GM12878 (cell line): Measurements from ENCODE around the gene PDZK1. TPM values are rescaled to one million over a fixed set of nuclear protein-coding genes. Genes with fewer than 3 reads are reported as not detected.
"Not testable (repeated sequence)": the region's sequence is repeated elsewhere in the genome, so short reads cannot be mapped to it uniquely, and the experiment has no call there.

Experiments used
- ATAC-seq: fragments of 200-7000 bp; cut with Tn5 transposase; 3 replicates; pipeline ENCODE4 v1.9.1; 2020; ENCODE audit warnings: mild to moderate bottlenecking, moderate library complexity
- BruUV-seq: library from RNA; stranded (reverse); fragments of 400-500 nt; replicated peaks from 2 replicates; lab custom pipeline; 2021; lab: Mats Ljungman, UMichigan
- CTCF ChIA-PET: fragments of 300-600 bp; sonication (Branson Sonifier 250); formaldehyde crosslinking; extraction: SDS; loops from one replicate; lab custom pipeline; 2021; ENCODE audit warnings: inconsistent platforms; lab: Yijun Ruan, JAX
- POLR2A ChIA-PET: fragments of 350-600 bp; formaldehyde crosslinking; extraction: SDS; loops from one replicate; lab custom pipeline; 2021; ENCODE audit warnings: inconsistent platforms; lab: Charles Lee
- RAD21 ChIA-PET: fragments of 300-600 bp; sonication (Branson Sonifier 250); formaldehyde crosslinking; loops from one replicate; lab custom pipeline; 2023; ENCODE audit warnings: antibody characterized with exemption; ENCODE audit not compliant: unreplicated experiment; lab: Charles Lee
- SMC1A ChIA-PET: fragments of 300-600 bp; sonication (Branson Sonifier 250); formaldehyde crosslinking; loops from one replicate; lab custom pipeline; 2023; ENCODE audit not compliant: unreplicated experiment, uncharacterized antibody; lab: Charles Lee
- DNase-seq: peaks from one replicate; pipeline ENCODE4 v3.0.0-alpha.2; 2011; ENCODE audit warnings: low read depth, low spot score
- FAIRE-seq: peaks from 3 replicates; lab custom pipeline; 2011; peaks lifted over from hg19 to GRCh38; lab: Jason Lieb, UNC
- H2AFZ ChIP-seq: 2 replicates; pipeline ENCODE4 v1.6.0; 2011; ENCODE audit warnings: low read depth, low read length, control low read depth; ENCODE audit not compliant: control insufficient read depth
- H3K27ac ChIP-seq: 2 replicates; pipeline ENCODE4 v1.5.1; 2011; ENCODE audit warnings: control low read depth; ENCODE audit not compliant: control insufficient read depth, insufficient read depth
- H3K27me3 ChIP-seq, 2 experiments: replicated peaks in 1 of 2; 2 replicates each; pipeline versions ENCODE4 v1.6.0 to v1.6.1; 2011; ENCODE audit warnings: low read length in 1 of 2; ENCODE audit not compliant: control insufficient read depth in 2 of 2, insufficient read depth in 2 of 2
- H3K36me3 ChIP-seq, 2 experiments: 2 replicates each; pipeline ENCODE4 v1.5.1; 2011; ENCODE audit warnings: low read length in 1 of 2; ENCODE audit not compliant: control insufficient read depth in 2 of 2, insufficient read depth in 2 of 2
- H3K4me1 ChIP-seq: 2 replicates; pipeline ENCODE4 v1.6.1; 2011; ENCODE audit warnings: mild to moderate bottlenecking, low read length, moderate library complexity, mixed read lengths; ENCODE audit not compliant: control insufficient read depth, insufficient read depth
- H3K4me2 ChIP-seq: 2 replicates; pipeline ENCODE4 v1.6.0; 2011; ENCODE audit warnings: control low read depth; ENCODE audit not compliant: control insufficient read depth, insufficient read depth
- H3K4me3 ChIP-seq: fragments of 200-600 bp; sonication (generic); 2 replicates; pipeline ENCODE4 v1.5.1; 2016
- H3K79me2 ChIP-seq: 2 replicates; pipeline ENCODE4 v1.6.0; 2011; ENCODE audit warnings: low read length; ENCODE audit not compliant: control insufficient read depth, insufficient read depth
- H3K9ac ChIP-seq: 2 replicates; pipeline ENCODE4 v1.8.0; 2011; ENCODE audit warnings: low read length, control low read depth, mixed read lengths; ENCODE audit not compliant: control insufficient read depth, insufficient read depth
- H3K9me3 ChIP-seq: replicated peaks from 3 replicates; pipeline ENCODE4 v1.5.1; 2011; ENCODE audit warnings: mild to moderate bottlenecking, low read length; ENCODE audit not compliant: control insufficient read depth, insufficient read depth
- H4K20me1 ChIP-seq: 2 replicates; pipeline ENCODE4 v1.6.0; 2011; ENCODE audit not compliant: control insufficient read depth, insufficient read depth
- BHLHE40 ChIP-seq, 2 experiments: fragments of 450-650 bp in 1 of 2; IDR thresholded peaks; 2 replicates each; pipeline ENCODE4 v1.6.1; 2011 to 2017; ENCODE audit warnings: low read depth in 2 of 2, borderline replicate concordance in 1 of 2, improper control_type of control experiment in 1 of 2, low read length in 1 of 2, mild to moderate bottlenecking in 1 of 2
- RUNX3 ChIP-seq: IDR thresholded peaks from 2 replicates; pipeline ENCODE4 v1.6.1; 2012; ENCODE audit warnings: low read length, inconsistent platforms
- SMAD1 ChIP-seq: fragments of 450-650 bp; IDR thresholded peaks from 2 replicates; pipeline ENCODE4 v1.6.1; 2018; ENCODE audit warnings: mild to moderate bottlenecking, low read depth; ENCODE audit not compliant: partially characterized antibody
- ZBTB40 ChIP-seq: fragments of 450-650 bp; IDR thresholded peaks from 2 replicates; pipeline ENCODE4 v1.6.1; 2016; ENCODE audit warnings: mild to moderate bottlenecking, moderate library complexity, borderline replicate concordance
- WGBS: methylation state at CpG from one replicate; pipeline ENCODE4 v1.1.6; 2016; ENCODE audit warnings: low lambda C conversion rate; ENCODE audit not compliant: insufficient replicate concordance, insufficient coverage; ENCODE audit errors: missing lambda C conversion rate; 5-methylcytosine and 5-hydroxymethylcytosine counted together
- in situ Hi-C: fragments of 300-500 bp; cut with MboI; formaldehyde crosslinking; loops from 9 replicates; pipeline ENCODE4 v1.14.3; 2018; ENCODE audit warnings: mixed read lengths
- intact Hi-C: fragments of 100-400 bp; cut with micrococcal nuclease; formaldehyde crosslinking; loops from one replicate; pipeline ENCODE4 v1.14.2; 2022; ENCODE audit not compliant: unreplicated experiment
- polyA plus RNA-seq, 11 experiments: library from polyadenylated mRNA; depleted of rRNA in 4 of 11; unstranded in 6 of 11; stranded (reverse) in 5 of 11; fragments of >200 nt; fragmentation: Nextera tagmentation in 4 of 11; fragmentation: Illumina TruSeq in 1 of 11; extraction: Ambion mirVana in 4 of 11; extraction: Trizol in 1 of 11; gene quantifications; 1 replicate in 1 of 11; 2 replicates in 10 of 11; pipeline versions ENCODE4 v1.2.1 to v1.2.3, GENCODE V29; 2011 to 2016; ENCODE audit warnings: inconsistent platforms in 2 of 11, missing spikeins in 2 of 11, low read depth in 1 of 11
- total RNA-seq, 4 experiments: library from RNA; depleted of rRNA in 3 of 4; stranded (reverse); fragments of >200 nt in 3 of 4; fragmentation: Illumina TruSeq in 1 of 4; extraction: Trizol in 1 of 4; gene quantifications; 2 replicates each; pipeline versions ENCODE4 v1.2.1 to v1.2.3, GENCODE V29; 2013 to 2021

The PDZK1 gene
- total and polyA plus RNA-seq, 10 of the 15 experiments (the other 5 are each of a cell fraction or from before 2014, with no cell fraction given), result 0.09 to 5.0 (median 0.31) TPM

GRCh38 chr1:145662502-145662901 is 44.7 kb downstream of the PDZK1 start:
- H3K4me2 ChIP-seq, intact Hi-C loops, BruUV-seq, H3K79me2 ChIP-seq, SMC1A ChIA-PET, H3K9ac ChIP-seq, H3K4me1 ChIP-seq, FAIRE-seq, H2AFZ ChIP-seq, POLR2A ChIA-PET, H3K4me3 ChIP-seq, H3K27me3 ChIP-seq, CTCF ChIA-PET, in situ Hi-C loops, RAD21 ChIA-PET, DNase-seq, H3K36me3 ChIP-seq, H3K9me3 ChIP-seq, H3K27ac ChIP-seq, H4K20me1 ChIP-seq: not testable (repeated sequence)
- ATAC-seq, result peak; percentile 82
- TF ChIP-seq SMAD1, result peak; percentile 85
- peak in 1 of 2 experiments; percentile 22; a peak in 1 of 4 replicates for TF ChIP-seq BHLHE40 (IDR thresholded peaks at IDR 0.05; ENCODE audit: borderline replicate concordance in 1 of 2, low read depth in 2 of 2, low read length in 1 of 2)
- peak; percentile 49; the same call in 1 of the 2 replicates for TF ChIP-seq ZBTB40
- peak; percentile 62 for TF ChIP-seq RUNX3
- WGBS, result 0% methylated on average over 2 of the region's 2 CpGs

- intact Hi-C loops, H3K27ac ChIP-seq, H2AFZ ChIP-seq, POLR2A ChIA-PET, ATAC-seq, DNase-seq, H4K20me1 ChIP-seq, BruUV-seq, H3K79me2 ChIP-seq, H3K4me3 ChIP-seq, SMC1A ChIA-PET, H3K9me3 ChIP-seq, H3K9ac ChIP-seq, RAD21 ChIA-PET, in situ Hi-C loops, FAIRE-seq, H3K4me2 ChIP-seq, H3K36me3 ChIP-seq, H3K27me3 ChIP-seq, CTCF ChIA-PET, H3K4me1 ChIP-seq: not testable (repeated sequence)
- 63% methylated on average over 5 of the region's 7 CpGs for WGBS
These were observed 50.8 kb downstream of the PDZK1 start for GRCh38 chr1:145656245-145656943.

GRCh38 chr1:145643990-145644389 is 63.2 kb downstream of the PDZK1 start:
- H2AFZ ChIP-seq, SMC1A ChIA-PET, POLR2A ChIA-PET, H3K9me3 ChIP-seq, FAIRE-seq, H3K36me3 ChIP-seq, H3K27me3 ChIP-seq, RAD21 ChIA-PET, BruUV-seq, H3K4me3 ChIP-seq, H4K20me1 ChIP-seq, H3K4me2 ChIP-seq, H3K27ac ChIP-seq, H3K79me2 ChIP-seq, H3K4me1 ChIP-seq, H3K9ac ChIP-seq, CTCF ChIA-PET, DNase-seq, intact Hi-C loops, in situ Hi-C loops: not testable (repeated sequence)
- WGBS, result no CpG with 5 or more reads among the region's 1 CpG
- peak; percentile 84 for ATAC-seq
